ENCODE measurements around the gene DACH1. TPM values are rescaled to one million over a fixed set of nuclear protein-coding genes. Genes with fewer than 3 reads are reported as not detected.

The DACH1 gene
- total and polyA plus RNA-seq, 9 of the 15 experiments (the other 6 are each of a cell fraction or from before 2014, with no cell fraction given), result 0.04 to 0.07 (median 0.04) TPM; not detected in 2

GRCh38 chr13:71699342-71699741 lies 167.7 kb downstream of the DACH1 start:
- H3K79me2 ChIP-seq (ENCODE audit: control insufficient read depth, insufficient read depth, low read length), result no peaks in the 10 kb centered on the region
- POLR2A ChIA-PET, result no interaction called here
- intact Hi-C loops (cut with micrococcal nuclease), result no loop called here
- no peak overlapping the region for H3K4me3 ChIP-seq
- H3K4me1 ChIP-seq (replicated peaks in 1 of 2; ENCODE audit: control insufficient read depth in 2 of 2, insufficient read depth in 2 of 2, low read length in 2 of 2), result no peaks in the 10 kb centered on the region
- CTCF ChIA-PET (ENCODE audit: low intra/inter-chr PET ratio), result no interaction called here
- H3K27ac ChIP-seq (ENCODE audit: extremely low read depth, low read depth, low read length), result no peak overlapping the region
- no peak overlapping the region for H3K9ac ChIP-seq (ENCODE audit: insufficient read depth in 1 of 2, low read depth in 2 of 2, low read length in 2 of 2)
- H3K9me3 ChIP-seq (replicated peaks; ENCODE audit: control insufficient read depth, insufficient read depth, low read depth, low read length), result no peaks in the 10 kb centered on the region
- no peak for TF ChIP-seq CUX1 (CRISPR knock-in tag; IDR thresholded peaks at IDR 0.05)
- no TSS peak for BruUV-seq (replicated peaks)
- in situ Hi-C loops (cut with MboI), result no loop called here
- H3K9me1 ChIP-seq (ENCODE audit: control insufficient read depth, insufficient read depth, low read length), result no peaks in the 10 kb centered on the region
- WGBS (ENCODE audit: insufficient coverage, low coverage, missing lambda C conversion rate), result 0% methylated on average over 2 of the region's 2 CpGs
- no peak for FAIRE-seq
- H4K20me1 ChIP-seq (replicated peaks; ENCODE audit: control insufficient read depth, insufficient read depth, low read length), result no peaks in the 10 kb centered on the region
- no peak overlapping the region for H3K4me2 ChIP-seq (ENCODE audit: insufficient read depth, low read length)
- H2AFZ ChIP-seq (ENCODE audit: low read depth, low read length), result no peak overlapping the region
- H3K27me3 ChIP-seq (ENCODE audit: control insufficient read depth in 2 of 2, insufficient read depth in 2 of 2, low read length in 2 of 2), result no peaks in the 10 kb centered on the region
- H3K36me3 ChIP-seq (ENCODE audit: control insufficient read depth, insufficient read depth, low read length), result no peaks in the 10 kb centered on the region
- no peak for ATAC-seq
- DNase-seq (ENCODE audit: extremely low read depth in 1 of 4, low spot score in 3 of 4), result no peak

All from K562 (cell line).